GM19238 (cell line): ENCODE measurements around the gene FAM149A.
A peak's percentile ranks its signal among the peaks of the same experiment; 100 is the strongest.

Experiments
- DNase-seq: peaks from one replicate; pipeline ENCODE4 v3.0.0; 2011; ENCODE audit warnings: low spot score; ENCODE audit not compliant: insufficient read length

The FAM149A gene

GRCh38 chr4:186201535-186202230, 97.2 kb downstream of the FAM149A start:
- DNase-seq, result peak; percentile 36

DNA sequence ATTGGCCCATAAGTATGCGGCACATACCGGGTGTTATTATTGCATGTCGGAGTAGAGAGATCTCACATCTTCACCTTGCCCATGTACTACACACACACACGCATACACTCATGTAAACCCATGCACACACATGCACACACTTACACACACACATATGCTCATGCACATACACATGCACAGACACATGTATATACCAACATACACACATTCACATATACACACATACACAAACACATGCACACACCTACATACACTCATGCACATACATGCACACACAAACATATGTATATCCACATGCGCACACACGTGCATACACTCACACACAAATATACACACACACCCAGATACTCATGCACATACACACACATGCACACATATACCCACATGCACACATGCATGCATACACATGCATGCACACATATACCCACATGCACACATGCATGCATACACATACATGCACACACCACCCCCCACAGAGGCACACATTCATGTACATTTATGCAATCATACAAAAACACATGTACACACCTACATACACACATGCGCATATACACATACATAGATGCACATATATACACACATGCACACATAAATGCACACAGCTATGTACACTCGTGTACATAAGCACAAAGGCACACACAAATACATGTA, 98.1 kb downstream of the FAM149A start:
- DNase-seq, result no peak

DNA sequence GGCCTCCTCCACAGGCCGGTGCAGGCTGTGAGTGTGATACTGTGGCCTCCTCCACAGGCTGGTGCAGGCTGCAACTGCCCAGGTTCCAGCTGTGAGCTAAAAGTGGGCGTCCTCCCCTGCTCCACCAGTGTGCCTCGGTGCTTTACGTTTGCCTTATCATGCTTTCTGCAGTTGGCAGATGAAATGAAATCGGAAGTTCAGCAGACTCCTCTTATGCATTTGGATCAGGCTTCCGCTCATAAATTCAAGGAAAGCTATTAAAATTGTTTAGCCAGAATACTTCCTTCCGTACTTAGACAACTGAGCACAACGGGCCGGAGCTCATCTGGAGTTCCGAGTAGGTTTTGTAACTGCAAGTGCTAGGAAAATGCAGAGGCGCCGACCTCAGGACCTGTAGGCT, 98.9 kb downstream of the FAM149A start:
- DNase-seq, result no peak

- DNase-seq, result no peak
Observed at GRCh38 chr4:186204103-186204559, 99.6 kb downstream of the FAM149A start.

DNA sequence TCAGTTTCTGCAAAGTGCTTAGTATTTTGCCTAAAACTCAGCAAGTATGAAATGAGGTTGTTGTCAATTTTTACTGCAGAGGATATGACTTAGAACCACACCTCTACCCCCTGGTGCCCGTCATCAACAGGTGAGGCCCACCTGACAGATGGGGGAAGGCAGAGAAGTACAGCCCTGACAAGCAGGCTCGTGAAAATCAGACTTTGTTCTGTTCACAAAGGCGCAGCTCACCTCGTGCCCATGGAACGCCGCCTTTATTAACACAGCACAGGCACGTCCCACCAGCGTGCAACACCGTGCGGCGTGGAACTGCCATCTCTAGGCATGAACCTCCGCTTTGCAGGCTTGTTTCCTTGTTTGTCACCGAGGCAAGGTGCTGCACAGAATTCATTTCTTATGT, 100.2 kb downstream of the FAM149A start:
- no peak for DNase-seq

DNA sequence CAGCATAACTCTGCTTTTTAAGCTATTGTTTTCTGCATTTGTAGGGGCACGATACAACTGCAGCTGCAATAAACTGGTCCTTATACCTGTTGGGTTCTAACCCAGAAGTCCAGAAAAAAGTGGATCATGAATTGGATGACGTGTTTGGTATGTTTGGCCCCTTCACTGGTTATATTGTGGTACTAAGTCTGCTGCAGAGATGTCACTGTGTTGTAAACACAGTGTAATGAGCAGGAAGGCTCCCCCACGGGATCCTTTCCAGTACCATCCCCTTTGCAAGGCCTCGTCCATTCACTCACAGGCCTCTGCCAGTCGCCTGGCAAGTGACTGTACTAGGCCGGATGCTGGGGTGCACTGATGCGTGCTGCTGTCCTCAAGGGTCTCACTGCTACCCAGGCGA, 100.7 kb downstream of the FAM149A start:
- no peak for DNase-seq

- no peak for DNase-seq
Observed at GRCh38 chr4:186216465-186217024, 112.0 kb downstream of the FAM149A start.

DNA sequence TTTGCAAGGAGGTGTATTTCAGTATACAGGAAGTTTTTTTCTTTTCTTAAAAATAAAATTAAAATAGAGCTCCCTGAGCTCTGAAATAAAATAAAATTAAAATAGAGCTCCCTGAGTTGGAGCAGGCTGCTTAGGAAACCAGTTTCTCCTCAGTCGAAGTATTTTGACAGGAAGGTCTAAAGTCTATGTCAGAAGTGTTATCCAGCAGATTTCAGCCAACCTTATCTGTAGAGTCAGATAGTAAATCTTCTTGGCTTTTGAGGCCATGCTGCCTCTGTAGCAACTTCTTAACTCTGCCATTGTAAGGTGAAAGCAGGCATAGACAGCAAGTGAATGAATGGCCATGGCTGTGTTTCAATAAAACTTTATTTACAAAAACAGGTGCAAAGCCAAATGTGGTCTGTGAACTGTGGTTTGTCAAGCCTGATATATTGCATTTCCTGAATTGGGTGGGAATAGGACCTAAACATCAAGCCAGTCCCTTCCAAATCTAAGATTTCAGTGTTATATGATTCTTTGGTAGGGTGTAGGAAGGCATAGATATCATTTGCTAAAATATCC, 113.3 kb downstream of the FAM149A start:
- no peak for DNase-seq

DNA sequence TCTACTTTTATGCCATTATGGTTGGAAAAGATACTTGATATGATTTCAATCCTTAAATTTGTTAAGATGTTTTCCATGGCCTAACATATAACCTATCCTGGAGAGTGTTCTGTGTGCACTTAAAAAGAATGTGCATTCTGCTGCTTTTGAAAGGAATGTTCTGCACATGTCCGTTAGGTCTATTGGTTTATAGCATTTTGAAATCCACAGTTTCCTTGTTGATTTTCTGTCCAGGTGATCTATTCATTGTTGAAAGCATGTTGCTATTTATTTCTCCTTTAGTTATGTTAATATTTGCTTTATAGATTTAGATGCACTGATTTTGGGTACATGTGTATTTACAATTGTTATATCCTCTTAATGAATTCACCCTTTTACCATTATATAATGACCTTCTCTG, 117.1 kb downstream of the FAM149A start:
- DNase-seq, result no peak
